PFSK-1 (cell line): ENCODE measurements around the gene MYL10.

Experiments used
- FOXP2 ChIP-seq: optimal IDR thresholded peaks from 2 replicates; pipeline ENCODE3; 2011; ENCODE audit warnings: borderline replicate concordance, control low read depth, inconsistent platforms; ENCODE audit not compliant: insufficient read depth; ENCODE audit errors: extremely low read length, extremely low read depth
- POLR2AphosphoS5 ChIP-seq: IDR thresholded peaks from 2 replicates; pipeline ENCODE4 v1.6.1; 2012; ENCODE audit warnings: low read depth, mild to moderate bottlenecking, control low read depth, low read length, moderate library complexity
- SIN3A ChIP-seq: IDR thresholded peaks from 2 replicates; pipeline ENCODE4 v1.6.1; 2012; ENCODE audit warnings: mild to moderate bottlenecking, low read length, moderate library complexity, borderline replicate concordance; ENCODE audit not compliant: insufficient read depth
- TAF1 ChIP-seq: IDR thresholded peaks from 2 replicates; pipeline ENCODE4 v1.6.1; 2012; ENCODE audit warnings: low read length, control low read depth, borderline replicate concordance; ENCODE audit not compliant: insufficient read depth
- TF ChIP-seq, protein P1 (sequence below), 2 experiments: IDR thresholded peaks; 2 replicates each; pipeline versions ENCODE4 v1.6.1 to v1.8.0; 2011 to 2012; ENCODE audit warnings: low read depth in 2 of 2, low read length in 2 of 2, control low read depth in 1 of 2, inconsistent platforms in 1 of 2, mild to moderate bottlenecking in 1 of 2, moderate library complexity in 1 of 2; ENCODE audit not compliant: insufficient read depth in 1 of 2

The MYL10 gene

DNA sequence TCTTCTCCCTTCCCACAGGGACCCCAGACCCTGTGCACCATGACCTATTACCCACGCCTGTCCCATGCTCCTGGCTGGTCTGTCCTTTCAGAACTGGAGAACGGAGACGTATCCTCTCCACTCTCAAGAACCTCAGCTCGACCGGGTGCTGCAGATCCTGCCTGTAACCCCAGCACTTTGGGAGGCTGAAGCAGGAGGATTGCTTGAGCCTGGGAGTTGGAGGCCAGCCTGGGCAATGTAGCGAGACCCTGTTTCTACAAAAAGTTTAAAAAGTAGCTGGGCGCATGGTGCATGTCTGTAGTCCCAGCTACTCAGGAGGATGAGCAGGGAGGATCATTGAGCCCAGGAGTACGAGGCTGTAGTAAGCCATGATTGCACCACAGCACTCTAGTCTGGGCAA, 37.2 kb upstream of the MYL10 start:
- TF ChIP-seq, protein P1, sequence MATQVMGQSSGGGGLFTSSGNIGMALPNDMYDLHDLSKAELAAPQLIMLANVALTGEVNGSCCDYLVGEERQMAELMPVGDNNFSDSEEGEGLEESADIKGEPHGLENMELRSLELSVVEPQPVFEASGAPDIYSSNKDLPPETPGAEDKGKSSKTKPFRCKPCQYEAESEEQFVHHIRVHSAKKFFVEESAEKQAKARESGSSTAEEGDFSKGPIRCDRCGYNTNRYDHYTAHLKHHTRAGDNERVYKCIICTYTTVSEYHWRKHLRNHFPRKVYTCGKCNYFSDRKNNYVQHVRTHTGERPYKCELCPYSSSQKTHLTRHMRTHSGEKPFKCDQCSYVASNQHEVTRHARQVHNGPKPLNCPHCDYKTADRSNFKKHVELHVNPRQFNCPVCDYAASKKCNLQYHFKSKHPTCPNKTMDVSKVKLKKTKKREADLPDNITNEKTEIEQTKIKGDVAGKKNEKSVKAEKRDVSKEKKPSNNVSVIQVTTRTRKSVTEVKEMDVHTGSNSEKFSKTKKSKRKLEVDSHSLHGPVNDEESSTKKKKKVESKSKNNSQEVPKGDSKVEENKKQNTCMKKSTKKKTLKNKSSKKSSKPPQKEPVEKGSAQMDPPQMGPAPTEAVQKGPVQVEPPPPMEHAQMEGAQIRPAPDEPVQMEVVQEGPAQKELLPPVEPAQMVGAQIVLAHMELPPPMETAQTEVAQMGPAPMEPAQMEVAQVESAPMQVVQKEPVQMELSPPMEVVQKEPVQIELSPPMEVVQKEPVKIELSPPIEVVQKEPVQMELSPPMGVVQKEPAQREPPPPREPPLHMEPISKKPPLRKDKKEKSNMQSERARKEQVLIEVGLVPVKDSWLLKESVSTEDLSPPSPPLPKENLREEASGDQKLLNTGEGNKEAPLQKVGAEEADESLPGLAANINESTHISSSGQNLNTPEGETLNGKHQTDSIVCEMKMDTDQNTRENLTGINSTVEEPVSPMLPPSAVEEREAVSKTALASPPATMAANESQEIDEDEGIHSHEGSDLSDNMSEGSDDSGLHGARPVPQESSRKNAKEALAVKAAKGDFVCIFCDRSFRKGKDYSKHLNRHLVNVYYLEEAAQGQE (IDR thresholded peaks at IDR 0.05; ENCODE audit: insufficient read depth in 1 of 2, low read depth in 2 of 2, low read length in 2 of 2): no peak
- TF ChIP-seq POLR2AphosphoS5: no peak
- TF ChIP-seq FOXP2: no peak
- no peak for TF ChIP-seq TAF1
- TF ChIP-seq SIN3A: no peak

DNA sequence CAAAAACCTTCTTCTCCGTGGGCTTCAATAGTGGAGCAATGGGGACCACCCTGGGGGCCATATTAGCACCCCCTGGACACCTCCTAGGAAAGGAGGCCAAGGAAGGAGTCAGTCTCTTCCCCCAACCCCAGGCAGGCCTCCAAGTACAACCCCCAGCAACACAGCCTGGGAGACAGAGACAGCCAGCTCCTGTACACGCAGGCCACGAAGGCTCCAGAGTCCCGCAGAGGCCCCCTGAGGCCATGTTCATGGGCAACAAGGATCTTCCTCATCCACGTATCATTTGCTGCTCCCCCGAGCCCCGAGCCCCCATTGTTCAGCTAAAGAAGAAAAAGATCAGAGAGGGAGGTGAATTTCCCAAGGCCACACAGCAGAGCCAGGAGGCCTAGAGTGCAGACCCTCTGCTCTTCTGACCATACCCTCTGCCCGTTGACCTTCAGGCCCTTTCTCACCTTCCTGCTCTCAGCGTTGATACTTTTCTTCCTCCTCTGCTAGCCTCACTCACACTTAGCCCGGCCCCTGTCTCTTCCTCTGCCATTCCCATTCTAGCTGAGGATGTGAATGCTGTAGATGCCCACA, 35.9 kb upstream of the MYL10 start:
- no peak for TF ChIP-seq POLR2AphosphoS5
- TF ChIP-seq FOXP2: no peak
- TF ChIP-seq, protein P1 (IDR thresholded peaks at IDR 0.05; ENCODE audit: insufficient read depth in 1 of 2, low read depth in 2 of 2, low read length in 2 of 2): no peak
- no peak for TF ChIP-seq TAF1
- no peak for TF ChIP-seq SIN3A

DNA sequence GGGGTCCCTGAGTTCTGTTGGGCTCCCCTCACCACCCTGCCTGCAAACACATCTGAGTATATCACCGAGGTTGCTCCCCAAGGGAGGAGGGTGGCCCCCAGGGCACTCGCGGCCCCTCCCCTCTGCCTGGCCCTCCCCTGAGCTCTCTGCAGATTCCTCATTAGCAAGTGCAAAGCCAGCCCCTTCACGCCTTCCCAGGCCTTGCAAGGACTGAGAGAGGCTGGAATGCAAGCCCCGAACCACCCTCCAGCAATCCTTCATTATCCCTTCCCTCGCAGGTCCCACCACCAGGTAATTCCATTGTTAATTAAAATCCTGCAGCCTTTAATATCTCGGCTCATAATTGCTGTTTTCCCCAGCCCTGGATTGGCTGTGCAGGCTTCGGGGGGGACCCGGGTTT, 35.3 kb upstream of the MYL10 start:
- TF ChIP-seq POLR2AphosphoS5 (no peak), SIN3A (no peak), FOXP2 (no peak), TAF1 (no peak)
- TF ChIP-seq, protein P1 (IDR thresholded peaks at IDR 0.05; ENCODE audit: insufficient read depth in 1 of 2, low read depth in 2 of 2, low read length in 2 of 2): no peak

DNA sequence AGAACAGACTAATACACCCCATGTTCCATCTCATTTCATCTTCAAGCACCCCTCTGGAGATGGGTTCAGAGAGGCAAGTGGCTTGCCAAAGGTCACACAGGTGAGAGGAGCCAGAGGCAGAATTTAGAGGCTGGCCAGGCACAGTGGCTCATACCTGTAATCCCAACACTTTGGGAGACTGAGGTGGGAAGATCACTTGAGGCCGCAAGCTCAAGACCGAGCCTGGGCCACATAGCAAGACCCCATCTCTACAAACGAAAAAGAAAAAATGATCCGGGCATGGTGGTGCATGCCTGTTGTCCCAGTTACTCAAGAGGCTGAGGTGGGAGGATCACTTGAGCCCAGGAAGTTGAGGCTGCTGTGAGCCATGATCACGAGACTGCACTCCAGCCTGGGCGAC, 34.7 kb upstream of the MYL10 start:
- TF ChIP-seq, protein P1 (IDR thresholded peaks at IDR 0.05; ENCODE audit: insufficient read depth in 1 of 2, low read depth in 2 of 2, low read length in 2 of 2): no peak
- TF ChIP-seq SIN3A: no peak

DNA sequence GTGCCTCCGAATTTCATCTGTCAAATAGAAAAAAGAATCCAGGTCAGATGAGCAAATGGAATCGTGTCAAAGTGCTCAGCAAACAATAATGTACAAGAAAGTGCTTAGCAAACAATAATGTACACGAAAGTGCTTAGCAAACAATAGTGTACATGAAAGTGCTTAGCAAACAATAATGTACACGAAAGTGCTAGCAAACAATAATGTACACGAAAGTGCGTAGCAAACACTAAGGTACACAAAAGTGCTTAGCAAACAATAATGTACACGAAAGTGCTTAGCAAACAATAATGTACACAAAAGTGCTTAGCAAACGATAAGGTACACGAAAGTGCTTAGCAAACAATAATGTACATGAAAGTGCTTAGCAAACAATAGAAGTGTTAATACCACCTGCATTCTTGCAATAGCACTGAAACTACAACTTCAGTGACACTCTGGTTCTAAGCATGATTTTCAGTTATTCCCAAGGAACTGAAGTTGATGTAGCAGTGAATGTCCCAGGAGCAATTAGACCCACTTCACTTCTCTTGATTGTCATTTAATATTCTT, 33.4 kb upstream of the MYL10 start:
- TF ChIP-seq SIN3A (no peak), FOXP2 (no peak), TAF1 (no peak), POLR2AphosphoS5 (no peak)
- TF ChIP-seq, protein P1 (IDR thresholded peaks at IDR 0.05; ENCODE audit: insufficient read depth in 1 of 2, low read depth in 2 of 2, low read length in 2 of 2): no peak
